ENCODE data around the gene PDILT.
"Not testable (repeated sequence)": the region's sequence is repeated elsewhere in the genome, so short reads cannot be mapped to it uniquely, and the experiment has no call there.

DNA sequence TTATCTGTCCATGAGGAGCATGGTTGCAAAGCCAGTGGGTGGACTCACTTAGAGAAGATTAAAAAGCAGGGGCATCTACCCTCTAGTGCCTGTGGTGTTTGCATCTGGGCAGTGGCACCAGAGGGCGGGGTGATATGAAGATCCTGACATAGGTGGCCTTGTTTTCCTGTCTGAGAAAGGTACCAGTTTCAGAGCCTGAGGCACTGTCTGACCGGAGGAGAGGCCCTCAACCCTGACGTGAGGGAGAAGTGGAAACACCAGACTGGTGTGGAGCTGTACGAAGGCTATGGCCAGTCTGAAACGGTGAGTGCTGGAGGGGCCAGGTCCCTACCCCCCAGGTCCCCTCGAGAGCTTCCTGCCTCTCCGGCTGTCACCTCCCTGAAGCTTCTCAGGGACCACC lies 25.0 kb upstream of the PDILT start:
- TF ChIP-seq CTCF (conservative IDR thresholded peaks at IDR 0.05; ENCODE audit: low read depth, low read length); EZH2 (IDR thresholded peaks at IDR 0.05; ENCODE audit: low read length, unreplicated experiment); EZH2phosphoT487 (IDR thresholded peaks at IDR 0.05; ENCODE audit: borderline replicate concordance, low read length): not testable (repeated sequence)
